Caco-2 (cell line): Measurements from ENCODE around the gene NCLN. TPM values are rescaled to one million over a fixed set of nuclear protein-coding genes. Genes with fewer than 3 reads are reported as not detected.
"Not testable (repeated sequence)": the region's sequence is repeated elsewhere in the genome, so short reads cannot be mapped to it uniquely, and the experiment has no call there.

Experiments used
- BruUV-seq: library from RNA; stranded (reverse); fragments of 400-500 nt; replicated peaks from 2 replicates; lab custom pipeline; 2021; lab: Mats Ljungman, UMichigan
- CTCF ChIA-PET: fragments of 300-600 bp; sonication (Branson Sonifier 250); formaldehyde crosslinking; loops from one replicate; lab custom pipeline; 2022; ENCODE audit warnings: antibody characterized with exemption; lab: Charles Lee
- POLR2A ChIA-PET: fragments of 300-600 bp; sonication (Branson Sonifier 250); formaldehyde crosslinking; loops from one replicate; lab custom pipeline; 2022; ENCODE audit warnings: antibody characterized with exemption; lab: Charles Lee
- DNase-seq, 2 experiments: peaks; one replicate each; pipeline versions ENCODE4 v3.0.0 to v3.0.0-alpha.2; 2020 to 2022
- H3K27me3 ChIP-seq: replicated peaks from 2 replicates; pipeline ENCODE4 v1.6.0; 2011; ENCODE audit warnings: low read length; ENCODE audit not compliant: control insufficient read depth, insufficient read depth
- H3K36me3 ChIP-seq: 2 replicates; pipeline ENCODE4 v1.5.1; 2011; ENCODE audit warnings: low read length; ENCODE audit not compliant: control insufficient read depth, insufficient read depth
- H3K4me1 ChIP-seq: fragments of 250-450 bp; sonication (Bioruptor Pico); 2 replicates; pipeline ENCODE4 v1.5.1; 2020; ENCODE audit warnings: mild to moderate bottlenecking
- H3K4me3 ChIP-seq: 2 replicates; pipeline ENCODE4 v1.5.1; 2011; ENCODE audit warnings: low read depth, mild to moderate bottlenecking, control low read depth, low read length
- H3K9me3 ChIP-seq: fragments of 250-450 bp; sonication (Bioruptor Pico); 2 replicates; pipeline ENCODE4 v1.5.1; 2020; ENCODE audit warnings: mild to moderate bottlenecking, moderate library complexity
- H3K27ac Mint-ChIP-seq: one replicate; pipeline ENCODE4 v1.8.0; 2022; ENCODE audit warnings: mixed read lengths; ENCODE audit not compliant: unreplicated experiment
- H3K27me3 Mint-ChIP-seq: one replicate; pipeline ENCODE4 v1.8.0; 2022; ENCODE audit warnings: mixed read lengths; ENCODE audit not compliant: insufficient read depth, unreplicated experiment
- H3K36me3 Mint-ChIP-seq: one replicate; pipeline ENCODE4 v1.8.0; 2022; ENCODE audit warnings: mild to moderate bottlenecking, mixed read lengths; ENCODE audit not compliant: insufficient read depth, unreplicated experiment
- H3K4me1 Mint-ChIP-seq: one replicate; pipeline ENCODE4 v1.8.0; 2022; ENCODE audit warnings: low read depth, mixed read lengths; ENCODE audit not compliant: unreplicated experiment
- H3K4me3 Mint-ChIP-seq: one replicate; pipeline ENCODE4 v1.8.0; 2022; ENCODE audit warnings: mild to moderate bottlenecking, moderate library complexity, mixed read lengths; ENCODE audit not compliant: unreplicated experiment
- H3K9me3 Mint-ChIP-seq: one replicate; pipeline ENCODE4 v1.8.0; 2022; ENCODE audit warnings: mixed read lengths; ENCODE audit not compliant: unreplicated experiment
- CTCF ChIP-seq, 2 experiments: fragments of 200-600 bp in 1 of 2; IDR thresholded peaks; 1 replicate in 1 of 2; 2 replicates in 1 of 2; pipeline versions ENCODE4 v1.5.1 to v1.8.0; 2011 to 2022; ENCODE audit warnings: antibody characterized with exemption in 1 of 2, control low read depth in 1 of 2, inconsistent platforms in 1 of 2, low read depth in 1 of 2, low read length in 1 of 2, mild to moderate bottlenecking in 1 of 2, moderate library complexity in 1 of 2; ENCODE audit not compliant: insufficient read depth in 1 of 2, severe bottlenecking in 1 of 2, unreplicated experiment in 1 of 2
- intact Hi-C: fragments of 100-400 bp; cut with micrococcal nuclease; formaldehyde crosslinking; loops from one replicate; pipeline ENCODE4 v1.10.0; 2022; ENCODE audit not compliant: unreplicated experiment
- total RNA-seq: library from RNA; stranded (reverse); gene quantifications from 2 replicates; pipeline ENCODE4 v1.2.3, GENCODE V29; 2022

NCLN gene
- total RNA-seq, 1 experiment from 2014 or later, result 87.3 TPM

GRCh38 chr19:3216874-3217273 lies 31.1 kb downstream of the NCLN start:
- H3K4me1 Mint-ChIP-seq, result no peaks in the 10 kb centered on the region
- intact Hi-C loops, result no loop called here
- peaks cover 6% of the 10 kb centered on the region for H3K27me3 Mint-ChIP-seq
- no peak overlapping the region for H3K4me3 Mint-ChIP-seq
- H3K4me1 ChIP-seq, result no peaks in the 10 kb centered on the region
- POLR2A ChIA-PET, result no interaction called here
- H3K27ac Mint-ChIP-seq, result no peak overlapping the region
- H3K9me3 Mint-ChIP-seq, result no peaks in the 10 kb centered on the region
- H3K36me3 Mint-ChIP-seq, result no peaks in the 10 kb centered on the region
- H3K9me3 ChIP-seq, result no peaks in the 10 kb centered on the region
- no peaks in the 10 kb centered on the region for H3K27me3 ChIP-seq
- CTCF ChIA-PET, result no interaction called here
- H3K4me3 ChIP-seq, result no peak overlapping the region
- BruUV-seq, result no TSS peak
- H3K36me3 ChIP-seq, result no peaks in the 10 kb centered on the region
- no peak for DNase-seq
- TF ChIP-seq CTCF (IDR thresholded peaks at IDR 0.05; ENCODE audit: insufficient read depth in 1 of 2, low read depth in 1 of 2, low read length in 1 of 2, severe bottlenecking in 1 of 2, unreplicated experiment in 1 of 2), result no peak

- CTCF ChIA-PET, result no interaction called here
- peaks cover 10% of the 10 kb centered on the region for H3K27me3 Mint-ChIP-seq
- H3K4me3 Mint-ChIP-seq, result no peak overlapping the region
- TF ChIP-seq CTCF (IDR thresholded peaks at IDR 0.05; ENCODE audit: insufficient read depth in 1 of 2, low read depth in 1 of 2, low read length in 1 of 2, severe bottlenecking in 1 of 2, unreplicated experiment in 1 of 2), result no peak
- DNase-seq, result no peak
- no peaks in the 10 kb centered on the region for H3K9me3 Mint-ChIP-seq
- Histone ChIP-seq H3K9me3 (no peaks in the 10 kb centered on the region), H3K27me3 (no peaks in the 10 kb centered on the region), H3K36me3 (no peaks in the 10 kb centered on the region), H3K4me1 (no peaks in the 10 kb centered on the region), H3K4me3 (no peak overlapping the region)
- H3K27ac Mint-ChIP-seq, result no peak overlapping the region
- no peaks in the 10 kb centered on the region for H3K4me1 Mint-ChIP-seq
- BruUV-seq, result no TSS peak
- intact Hi-C loops, result no loop called here
- POLR2A ChIA-PET, result no interaction called here
- no peaks in the 10 kb centered on the region for H3K36me3 Mint-ChIP-seq
Measured at GRCh38 chr19:3220576-3220975, 34.8 kb downstream of the NCLN start.

GRCh38 chr19:3221576-3221975 lies 35.8 kb downstream of the NCLN start:
- H3K4me3 ChIP-seq, H3K9me3 Mint-ChIP-seq, H3K36me3 Mint-ChIP-seq, H3K4me3 Mint-ChIP-seq, POLR2A ChIA-PET, DNase-seq, CTCF ChIA-PET, intact Hi-C loops, H3K27ac Mint-ChIP-seq, BruUV-seq, H3K36me3 ChIP-seq, H3K4me1 ChIP-seq, H3K9me3 ChIP-seq, H3K4me1 Mint-ChIP-seq, H3K27me3 ChIP-seq: not testable (repeated sequence)
- peaks cover 14% of the 10 kb centered on the region for H3K27me3 Mint-ChIP-seq

GRCh38 chr19:3222709-3223108 lies 37.0 kb downstream of the NCLN start:
- Mint-ChIP-seq H3K9me3 (no peaks in the 10 kb centered on the region), H3K27ac (no peak overlapping the region), H3K4me1 (no peaks in the 10 kb centered on the region), H3K36me3 (no peaks in the 10 kb centered on the region), H3K4me3 (no peak overlapping the region), H3K27me3 (peaks cover 18% of the 10 kb centered on the region)
- H3K27me3 ChIP-seq, result no peaks in the 10 kb centered on the region
- no peak for DNase-seq
- no peaks in the 10 kb centered on the region for H3K4me1 ChIP-seq
- no TSS peak for BruUV-seq
- POLR2A ChIA-PET, result no interaction called here
- intact Hi-C loops, result no loop called here
- CTCF ChIA-PET, result no interaction called here
- no peak overlapping the region for H3K4me3 ChIP-seq
- no peaks in the 10 kb centered on the region for H3K36me3 ChIP-seq
- H3K9me3 ChIP-seq, result no peaks in the 10 kb centered on the region
- TF ChIP-seq CTCF (IDR thresholded peaks at IDR 0.05; ENCODE audit: insufficient read depth in 1 of 2, low read depth in 1 of 2, low read length in 1 of 2, severe bottlenecking in 1 of 2, unreplicated experiment in 1 of 2), result no peak
